HEK293 (cell line): ENCODE results near the gene SYDE1.

ENCODE experiments used
- CTCF ChIA-PET: fragments of 350-600 bp; formaldehyde crosslinking; extraction: SDS; loops from one replicate; lab custom pipeline; 2021; ENCODE audit warnings: antibody characterized with exemption; lab: Yijun Ruan, JAX
- POLR2A ChIA-PET: fragments of 300-600 bp; formaldehyde crosslinking; extraction: SDS; loops from one replicate; lab custom pipeline; 2020; ENCODE audit warnings: antibody characterized with exemption, inconsistent platforms; lab: Yijun Ruan, JAX
- H3K27ac ChIP-seq: fragments of 200-500 bp; sonication (Bioruptor generic); 2 replicates; pipeline ENCODE4 v1.5.1; 2014; ENCODE audit warnings: low read depth, low read length, control low read depth, inconsistent platforms; ENCODE audit errors: extremely low read depth
- H3K36me3 ChIP-seq, 2 experiments: fragments of 200-500 bp in 1 of 2; sonication (Bioruptor generic) in 1 of 2; 1 replicate in 1 of 2; 2 replicates in 1 of 2; pipeline ENCODE4 v1.5.1; 2014 to 2017; ENCODE audit warnings: inconsistent platforms in 2 of 2, low read length in 2 of 2; ENCODE audit not compliant: control insufficient read depth in 2 of 2, insufficient read depth in 1 of 2
- H3K4me1 ChIP-seq: fragments of 200-500 bp; sonication (Bioruptor generic); 2 replicates; pipeline ENCODE4 v1.5.1; 2014; ENCODE audit warnings: mild to moderate bottlenecking, low read length, inconsistent platforms; ENCODE audit not compliant: control insufficient read depth, insufficient read depth
- H3K4me3 ChIP-seq: 2 replicates; pipeline ENCODE4 v1.5.1; 2011; ENCODE audit warnings: low read depth, mild to moderate bottlenecking, control low read depth, low read length, moderate library complexity
- H3K9me3 ChIP-seq: fragments of 200-500 bp; sonication (Bioruptor generic); 2 replicates; pipeline ENCODE4 v1.5.1; 2014; ENCODE audit warnings: low read depth, low read length, inconsistent platforms; ENCODE audit not compliant: control insufficient read depth, insufficient read depth
- AEBP2 ChIP-seq: fragments of 450-650 bp; formaldehyde crosslinking; IDR thresholded peaks from 2 replicates; pipeline ENCODE4 v1.5.1; 2016; ENCODE audit warnings: missing biosample characterization, missing genetic modification characterization, borderline replicate concordance
- GFI1B ChIP-seq: fragments of 450-650 bp; formaldehyde crosslinking; IDR thresholded peaks from 2 replicates; pipeline ENCODE4 v1.5.1; 2016; ENCODE audit warnings: missing biosample characterization, missing genetic modification characterization
- SCRT1 ChIP-seq: fragments of 450-650 bp; formaldehyde crosslinking; IDR thresholded peaks from 2 replicates; pipeline ENCODE4 v1.5.1; 2016; ENCODE audit warnings: missing biosample characterization, missing genetic modification characterization, borderline replicate concordance
- SCRT2 ChIP-seq: fragments of 450-650 bp; formaldehyde crosslinking; IDR thresholded peaks from 2 replicates; pipeline ENCODE4 v1.5.1; 2016; ENCODE audit warnings: missing biosample characterization, missing genetic modification characterization
- ZEB2 ChIP-seq: fragments of 450-650 bp; formaldehyde crosslinking; IDR thresholded peaks from 2 replicates; pipeline ENCODE4 v1.5.1; 2016; ENCODE audit warnings: missing biosample characterization, missing genetic modification characterization
- ZNF155 ChIP-seq: fragments of 450-650 bp; formaldehyde crosslinking; IDR thresholded peaks from 2 replicates; pipeline ENCODE4 v1.5.1; 2016; ENCODE audit warnings: missing biosample characterization, missing genetic modification characterization
- ZNF2 ChIP-seq: fragments of 450-650 bp; formaldehyde crosslinking; IDR thresholded peaks from 2 replicates; pipeline ENCODE4 v1.5.1; 2016; ENCODE audit warnings: missing biosample characterization, missing genetic modification characterization
- ZNF248 ChIP-seq: fragments of 450-650 bp; formaldehyde crosslinking; IDR thresholded peaks from 2 replicates; pipeline ENCODE4 v1.5.1; 2017; ENCODE audit warnings: missing biosample characterization, missing genetic modification characterization
- ZNF26 ChIP-seq: fragments of 450-650 bp; formaldehyde crosslinking; IDR thresholded peaks from 2 replicates; pipeline ENCODE4 v1.5.1; 2016; ENCODE audit warnings: missing biosample characterization, missing genetic modification characterization
- ZNF350 ChIP-seq: fragments of 450-650 bp; formaldehyde crosslinking; IDR thresholded peaks from 2 replicates; pipeline ENCODE4 v1.5.0; 2017; ENCODE audit warnings: missing biosample characterization, mild to moderate bottlenecking, missing genetic modification characterization
- ZNF354C ChIP-seq: fragments of 450-650 bp; formaldehyde crosslinking; IDR thresholded peaks from 2 replicates; pipeline ENCODE4 v1.5.1; 2016; ENCODE audit warnings: missing biosample characterization, missing genetic modification characterization, low read depth, borderline replicate concordance
- ZNF488 ChIP-seq: fragments of 450-650 bp; formaldehyde crosslinking; IDR thresholded peaks from 2 replicates; pipeline ENCODE4 v1.5.1; 2016; ENCODE audit warnings: missing biosample characterization, missing genetic modification characterization
- ZNF513 ChIP-seq: fragments of 450-650 bp; IDR thresholded peaks from 2 replicates; pipeline ENCODE4 v1.5.1; 2018; ENCODE audit warnings: missing biosample characterization, missing genetic modification characterization
- ZNF549 ChIP-seq: fragments of 450-650 bp; IDR thresholded peaks from 2 replicates; pipeline ENCODE4 v1.5.1; 2018; ENCODE audit warnings: missing biosample characterization, missing genetic modification characterization, mild to moderate bottlenecking, inconsistent platforms, moderate library complexity
- ZNF555 ChIP-seq: fragments of 450-650 bp; formaldehyde crosslinking; conservative IDR thresholded peaks from 2 replicates; pipeline ENCODE4 v1.5.1; 2017; ENCODE audit warnings: missing biosample characterization, mild to moderate bottlenecking, missing genetic modification characterization, inconsistent platforms
- ZNF560 ChIP-seq: fragments of 450-650 bp; formaldehyde crosslinking; IDR thresholded peaks from 2 replicates; pipeline ENCODE4 v1.5.1; 2017; ENCODE audit warnings: missing biosample characterization, missing genetic modification characterization, borderline replicate concordance
- ZNF645 ChIP-seq: fragments of 450-650 bp; formaldehyde crosslinking; IDR thresholded peaks from 2 replicates; pipeline ENCODE4; 2016; ENCODE audit warnings: missing biosample characterization, missing genetic modification characterization
- ZNF660 ChIP-seq: fragments of 450-650 bp; IDR thresholded peaks from 2 replicates; pipeline ENCODE4 v1.5.1; 2018; ENCODE audit warnings: missing biosample characterization, mild to moderate bottlenecking, missing genetic modification characterization
- ZNF692 ChIP-seq: fragments of 450-650 bp; formaldehyde crosslinking; IDR thresholded peaks from 2 replicates; pipeline ENCODE4 v1.5.1; 2016; ENCODE audit warnings: missing biosample characterization, missing genetic modification characterization
- ZNF768 ChIP-seq: fragments of 450-650 bp; formaldehyde crosslinking; IDR thresholded peaks from 2 replicates; pipeline ENCODE4 v1.5.1; 2018; ENCODE audit warnings: missing biosample characterization, mild to moderate bottlenecking, missing genetic modification characterization

Gene SYDE1

GRCh38 chr19:15115080-15115479 lies 7.9 kb downstream of the SYDE1 start:
- no peak overlapping the region for H3K27ac ChIP-seq
- no peak overlapping the region for H3K4me3 ChIP-seq
- ChIA-PET POLR2A (no interaction called here), CTCF (interaction anchor here (0.8 kb wide), 1 partner anchor 35 kb away, joined by 3 read pairs; no protein-coding TSS in a partner anchor)
- peaks cover 0 to 95% of the 10 kb centered on the region in 2 experiments; a peak in 2 of 3 replicates for H3K36me3 ChIP-seq
- H3K9me3 ChIP-seq, result no peaks in the 10 kb centered on the region
- TF ChIP-seq ZNF488 (tag by site-specific recombination) (no peak), ZNF560 (tag by site-specific recombination) (no peak), ZNF692 (no peak), GFI1B (tag by site-specific recombination) (no peak), SCRT1 (tag by site-specific recombination) (no peak), ZNF660 (tag by site-specific recombination) (no peak), ZNF354C (tag by site-specific recombination) (no peak), ZNF155 (tag by site-specific recombination) (no peak), ZNF645 (tag by site-specific recombination) (no peak), ZEB2 (tag by site-specific recombination) (no peak), ZNF26 (tag by site-specific recombination) (no peak), SCRT2 (tag by site-specific recombination) (no peak), ZNF350 (tag by site-specific recombination) (no peak), ZNF549 (tag by site-specific recombination) (no peak), ZNF248 (tag by site-specific recombination) (no peak), ZNF768 (tag by site-specific recombination) (no peak)
- H3K4me1 ChIP-seq, result no peaks in the 10 kb centered on the region

GRCh38 chr19:15115762-15116615 lies 8.8 kb downstream of the SYDE1 start:
- H3K4me3 ChIP-seq, result no peak overlapping the region
- POLR2A ChIA-PET, result no interaction called here
- TF ChIP-seq ZNF513 (tag by site-specific recombination) (no peak), ZNF768 (tag by site-specific recombination) (no peak), ZNF2 (no peak), AEBP2 (no peak), ZNF555 (tag by site-specific recombination) (no peak)
- H3K27ac ChIP-seq, result no peak overlapping the region
- no peaks in the 10 kb centered on the region for H3K9me3 ChIP-seq
- peaks cover 0 to 95% of the 10 kb centered on the region in 2 experiments; a peak in 2 of 3 replicates for H3K36me3 ChIP-seq
- no peaks in the 10 kb centered on the region for H3K4me1 ChIP-seq
- CTCF ChIA-PET, result no interaction called here
